ENCODE data around the gene LAMB3. TPM values are rescaled to one million over a fixed set of nuclear protein-coding genes. Genes with fewer than 3 reads are reported as not detected.

Gene LAMB3
- total RNA-seq, 3 donors from 2014 or later = 40.3 to 142 (median 62.1) TPM

DNA sequence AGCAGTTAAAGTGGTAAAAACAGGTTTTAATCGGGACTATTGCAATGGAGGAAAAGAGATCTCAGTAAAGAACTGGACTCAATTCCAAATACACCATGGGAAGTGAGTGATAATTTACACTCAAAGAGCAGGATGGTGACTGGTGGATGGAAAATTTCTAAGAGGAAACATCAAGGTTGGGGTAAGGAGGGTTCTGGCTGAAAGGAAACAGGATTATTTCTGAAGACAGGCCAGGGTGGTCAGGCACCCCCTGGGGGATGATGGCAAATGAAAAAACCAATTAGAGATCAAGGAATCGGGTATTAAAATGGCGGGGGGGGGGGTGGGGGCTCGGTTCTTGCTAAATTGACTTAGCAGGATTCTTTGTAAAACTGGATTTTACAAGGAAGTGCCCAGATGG is 40.1 kb upstream of the LAMB3 start:
- intact Hi-C loops (cut with DNase I, micrococcal nuclease) = loop anchor here (5.0 kb wide), 2 partner anchors 90 to 115 kb away; no protein-coding TSS in a partner anchor
- no peaks in the 10 kb centered on the region for H3K4me1 ChIP-seq (ENCODE audit: low read depth)
- TF ChIP-seq, protein P1, sequence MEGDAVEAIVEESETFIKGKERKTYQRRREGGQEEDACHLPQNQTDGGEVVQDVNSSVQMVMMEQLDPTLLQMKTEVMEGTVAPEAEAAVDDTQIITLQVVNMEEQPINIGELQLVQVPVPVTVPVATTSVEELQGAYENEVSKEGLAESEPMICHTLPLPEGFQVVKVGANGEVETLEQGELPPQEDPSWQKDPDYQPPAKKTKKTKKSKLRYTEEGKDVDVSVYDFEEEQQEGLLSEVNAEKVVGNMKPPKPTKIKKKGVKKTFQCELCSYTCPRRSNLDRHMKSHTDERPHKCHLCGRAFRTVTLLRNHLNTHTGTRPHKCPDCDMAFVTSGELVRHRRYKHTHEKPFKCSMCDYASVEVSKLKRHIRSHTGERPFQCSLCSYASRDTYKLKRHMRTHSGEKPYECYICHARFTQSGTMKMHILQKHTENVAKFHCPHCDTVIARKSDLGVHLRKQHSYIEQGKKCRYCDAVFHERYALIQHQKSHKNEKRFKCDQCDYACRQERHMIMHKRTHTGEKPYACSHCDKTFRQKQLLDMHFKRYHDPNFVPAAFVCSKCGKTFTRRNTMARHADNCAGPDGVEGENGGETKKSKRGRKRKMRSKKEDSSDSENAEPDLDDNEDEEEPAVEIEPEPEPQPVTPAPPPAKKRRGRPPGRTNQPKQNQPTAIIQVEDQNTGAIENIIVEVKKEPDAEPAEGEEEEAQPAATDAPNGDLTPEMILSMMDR (IDR thresholded peaks at IDR 0.05) = no peak
- no peak overlapping the region for H3K4me3 ChIP-seq
- no peaks in the 10 kb centered on the region for H3K36me3 ChIP-seq (ENCODE audit: low read depth)
- DNase-seq = no peak
- ATAC-seq = no peak
- no peaks in the 10 kb centered on the region for H3K9me3 ChIP-seq

DNA sequence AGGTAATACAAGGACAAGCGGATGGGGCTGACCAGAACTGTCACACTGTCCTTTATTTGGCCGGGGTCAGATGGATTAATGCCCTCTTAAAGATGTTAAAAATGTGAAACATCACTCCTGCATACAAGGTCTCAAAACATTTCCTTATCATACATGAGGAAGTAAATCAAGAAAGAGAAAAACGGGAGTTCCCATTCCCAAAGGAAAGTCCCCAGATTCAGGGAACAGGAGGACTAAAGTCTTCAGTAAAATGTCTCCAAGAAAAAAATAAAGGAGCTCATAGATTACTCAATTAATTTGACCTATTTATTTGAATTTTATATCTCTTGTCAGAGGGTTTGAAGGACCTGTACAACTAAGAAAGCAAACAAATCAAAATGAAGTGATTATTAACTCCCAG is 39.0 kb upstream of the LAMB3 start:
- ATAC-seq (peak; percentile 29), DNase-seq (no peak)
- no peaks in the 10 kb centered on the region for H3K9me3 ChIP-seq
- intact Hi-C loops (cut with DNase I, micrococcal nuclease) = loop anchor here (5.0 kb wide), 2 partner anchors 89 to 114 kb away; no protein-coding TSS in a partner anchor
- TF ChIP-seq, protein P1 (IDR thresholded peaks at IDR 0.05) = no peak
- no peaks in the 10 kb centered on the region for H3K36me3 ChIP-seq (ENCODE audit: low read depth)
- no peak overlapping the region for H3K4me3 ChIP-seq
- no peaks in the 10 kb centered on the region for H3K4me1 ChIP-seq (ENCODE audit: low read depth)

DNA sequence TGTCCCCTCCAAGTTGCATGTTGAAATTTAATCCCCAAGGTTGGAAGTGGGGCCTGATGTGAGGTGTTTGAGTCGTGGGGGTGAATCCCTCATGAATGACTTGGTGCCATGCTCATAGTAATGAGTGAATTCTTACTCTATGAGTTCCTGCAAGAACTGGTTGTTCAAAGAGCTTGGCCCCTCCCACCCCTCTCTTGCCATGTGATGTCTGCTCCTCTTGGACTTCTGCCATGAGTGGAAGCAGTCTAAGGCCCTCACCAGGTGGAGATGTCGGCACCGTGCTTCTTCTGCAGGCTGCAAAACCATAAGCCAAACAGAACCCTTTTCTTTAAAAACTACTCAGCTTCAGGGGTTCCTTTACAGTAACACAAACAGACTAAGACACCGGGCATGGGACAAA is 37.3 kb upstream of the LAMB3 start:
- DNase-seq (peak in 1 of 3 donors; percentile 40), ATAC-seq (peak; percentile 39)
- Histone ChIP-seq H3K36me3 (ENCODE audit: low read depth) (no peaks in the 10 kb centered on the region), H3K9me3 (no peaks in the 10 kb centered on the region), H3K4me1 (ENCODE audit: low read depth) (no peaks in the 10 kb centered on the region), H3K4me3 (no peak overlapping the region)
- TF ChIP-seq, protein P1 (IDR thresholded peaks at IDR 0.05) = no peak
- intact Hi-C loops (cut with DNase I, micrococcal nuclease) = no loop called here

DNA sequence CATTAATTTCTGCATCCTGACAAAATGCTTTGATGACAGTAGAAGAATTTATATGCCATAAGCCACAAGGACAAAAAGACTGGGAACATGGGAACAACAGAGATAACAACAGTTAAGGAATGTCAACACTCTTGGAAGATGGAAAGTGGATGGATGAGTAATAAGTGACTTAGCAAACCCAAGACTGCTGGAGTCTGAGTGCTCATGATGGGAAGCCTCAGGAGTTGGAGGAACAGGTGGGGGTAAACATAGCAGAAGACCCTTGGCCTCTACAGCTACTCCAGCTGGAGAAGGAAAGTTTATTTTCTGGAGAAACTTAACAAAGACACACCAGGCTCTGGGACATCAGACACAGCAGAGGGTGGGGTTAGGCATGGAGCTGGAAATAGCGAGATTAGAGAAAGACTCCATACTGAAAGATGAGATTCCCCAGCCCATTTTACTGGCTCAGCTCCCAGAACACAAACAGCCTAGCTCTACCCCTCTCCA is 36.6 kb upstream of the LAMB3 start:
- no peak for DNase-seq
- Histone ChIP-seq H3K9me3 (no peaks in the 10 kb centered on the region), H3K4me1 (ENCODE audit: low read depth) (no peaks in the 10 kb centered on the region), H3K36me3 (ENCODE audit: low read depth) (no peaks in the 10 kb centered on the region), H3K4me3 (no peak overlapping the region)
- intact Hi-C loops (cut with DNase I, micrococcal nuclease) = no loop called here
- ATAC-seq = no peak
- TF ChIP-seq, protein P1 (IDR thresholded peaks at IDR 0.05) = no peak

DNA sequence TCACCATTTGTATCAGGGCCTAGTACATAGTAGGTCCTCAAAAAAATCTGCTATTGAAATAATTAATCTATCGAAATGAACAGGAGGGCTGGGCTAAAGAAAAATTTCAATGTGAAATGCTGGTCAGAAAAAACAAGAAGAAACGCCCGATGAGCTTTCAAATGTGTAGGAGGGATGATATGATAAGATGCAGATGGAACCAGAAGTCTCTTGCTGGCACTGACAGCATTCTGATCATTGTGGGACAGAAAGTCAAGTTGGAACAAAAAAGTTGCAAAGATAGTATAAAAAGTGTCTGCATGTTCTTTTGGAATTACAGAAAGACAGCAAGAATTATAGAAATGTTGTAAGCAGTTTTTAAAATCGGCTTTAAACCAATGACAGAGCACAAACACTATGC is 34.1 kb upstream of the LAMB3 start:
- no peak for ATAC-seq
- Histone ChIP-seq H3K4me3 (no peak overlapping the region), H3K9me3 (no peaks in the 10 kb centered on the region), H3K36me3 (ENCODE audit: low read depth) (no peaks in the 10 kb centered on the region), H3K4me1 (ENCODE audit: low read depth) (no peaks in the 10 kb centered on the region)
- intact Hi-C loops (cut with DNase I, micrococcal nuclease) = no loop called here
- DNase-seq = no peak
- TF ChIP-seq, protein P1 (IDR thresholded peaks at IDR 0.05) = no peak

DNA sequence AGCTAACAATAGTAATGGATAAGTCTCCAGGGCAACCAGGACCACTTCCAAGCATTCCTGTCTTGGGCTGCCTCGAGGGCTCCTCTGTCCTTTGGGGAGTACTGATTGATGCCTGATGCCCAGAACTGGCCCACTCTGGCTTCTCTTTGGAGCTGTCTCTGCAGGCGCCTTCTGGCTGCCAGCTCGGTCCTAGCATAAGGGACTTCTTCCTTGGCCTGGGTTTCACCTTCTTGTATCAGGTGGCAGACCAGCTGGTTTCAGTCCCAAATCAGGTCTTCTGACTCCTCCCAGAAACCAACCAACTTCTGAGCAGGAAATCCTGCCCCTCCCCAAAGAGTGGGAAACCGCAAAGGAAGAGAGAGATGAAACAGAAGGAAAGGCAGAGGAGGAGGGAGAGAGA is 33.6 kb upstream of the LAMB3 start:
- intact Hi-C loops (cut with DNase I, micrococcal nuclease) = no loop called here
- ATAC-seq = no peak
- H3K36me3 ChIP-seq (ENCODE audit: low read depth) = no peaks in the 10 kb centered on the region
- H3K4me3 ChIP-seq = no peak overlapping the region
- no peaks in the 10 kb centered on the region for H3K9me3 ChIP-seq
- DNase-seq = no peak
- H3K4me1 ChIP-seq (ENCODE audit: low read depth) = no peaks in the 10 kb centered on the region
- TF ChIP-seq, protein P1 (IDR thresholded peaks at IDR 0.05) = no peak
